Astrocyte (in vitro differentiated cells and primary cell): ENCODE results near the gene CENPC.

Source experiments
- EZH2 ChIP-seq: IDR thresholded peaks from 2 replicates; pipeline ENCODE4 v1.6.1; 2012; ENCODE audit warnings: mild to moderate bottlenecking, low read length, inconsistent platforms; ENCODE audit not compliant: insufficient read depth
- TF ChIP-seq, protein P1 (sequence below): IDR thresholded peaks from 2 replicates; pipeline ENCODE4 v1.5.1; 2011; ENCODE audit warnings: low read depth, mild to moderate bottlenecking, inconsistent platforms, low read length, moderate library complexity; ENCODE audit not compliant: insufficient read depth

DNA sequence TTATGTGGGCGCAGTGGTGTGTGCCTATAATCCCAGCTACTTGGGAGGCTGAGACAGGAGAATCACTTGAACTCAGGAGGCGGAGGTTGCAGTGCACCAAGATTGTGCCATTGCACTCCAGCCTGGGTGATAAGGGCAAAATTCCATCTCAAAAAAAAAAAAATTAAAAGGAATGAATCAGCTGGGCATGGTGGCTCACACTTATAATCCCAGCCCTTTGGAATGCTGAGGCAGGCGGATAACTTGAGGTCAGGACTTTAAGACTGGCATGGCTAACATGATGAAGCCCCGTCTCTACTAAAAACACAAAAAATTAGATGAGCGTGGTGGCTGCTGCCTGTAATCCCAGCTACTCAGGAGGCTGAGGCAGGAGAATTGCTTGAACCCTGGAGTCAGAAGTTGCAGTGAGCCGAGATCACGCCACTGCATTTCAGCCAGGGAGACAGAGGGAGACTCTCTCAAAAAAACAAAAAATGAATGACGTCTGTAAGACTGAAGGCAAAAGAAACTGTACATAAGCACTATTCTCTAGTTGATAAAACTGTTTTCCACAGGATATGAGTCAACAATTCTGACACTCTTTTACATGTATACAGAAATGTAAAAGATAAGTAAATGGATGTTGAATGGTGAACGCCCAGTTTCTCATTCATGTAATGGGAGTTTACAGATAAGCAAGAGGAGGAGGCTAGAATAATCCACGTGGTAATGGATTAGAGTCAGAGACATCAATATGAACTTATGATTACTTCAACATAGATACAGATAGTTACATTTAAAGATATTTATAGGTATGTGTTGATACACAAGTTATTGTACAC, 22.2 kb downstream of the CENPC start:
- TF ChIP-seq, protein P1, sequence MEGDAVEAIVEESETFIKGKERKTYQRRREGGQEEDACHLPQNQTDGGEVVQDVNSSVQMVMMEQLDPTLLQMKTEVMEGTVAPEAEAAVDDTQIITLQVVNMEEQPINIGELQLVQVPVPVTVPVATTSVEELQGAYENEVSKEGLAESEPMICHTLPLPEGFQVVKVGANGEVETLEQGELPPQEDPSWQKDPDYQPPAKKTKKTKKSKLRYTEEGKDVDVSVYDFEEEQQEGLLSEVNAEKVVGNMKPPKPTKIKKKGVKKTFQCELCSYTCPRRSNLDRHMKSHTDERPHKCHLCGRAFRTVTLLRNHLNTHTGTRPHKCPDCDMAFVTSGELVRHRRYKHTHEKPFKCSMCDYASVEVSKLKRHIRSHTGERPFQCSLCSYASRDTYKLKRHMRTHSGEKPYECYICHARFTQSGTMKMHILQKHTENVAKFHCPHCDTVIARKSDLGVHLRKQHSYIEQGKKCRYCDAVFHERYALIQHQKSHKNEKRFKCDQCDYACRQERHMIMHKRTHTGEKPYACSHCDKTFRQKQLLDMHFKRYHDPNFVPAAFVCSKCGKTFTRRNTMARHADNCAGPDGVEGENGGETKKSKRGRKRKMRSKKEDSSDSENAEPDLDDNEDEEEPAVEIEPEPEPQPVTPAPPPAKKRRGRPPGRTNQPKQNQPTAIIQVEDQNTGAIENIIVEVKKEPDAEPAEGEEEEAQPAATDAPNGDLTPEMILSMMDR: no peak
- TF ChIP-seq EZH2: no peak
